Fibroblast of mammary gland (primary cell): ENCODE results near the gene ORC6.
A peak's percentile ranks its signal among the peaks of the same experiment; 100 is the strongest.

Source experiments
- DNase-seq: peaks from one replicate; pipeline ENCODE4 v3.0.0-alpha.2; 2010; ENCODE audit warnings: low read depth
- H3K4me3 ChIP-seq: 2 replicates; pipeline ENCODE4 v1.5.1; 2011; ENCODE audit warnings: low read depth, mild to moderate bottlenecking, low read length, moderate library complexity; ENCODE audit not compliant: control insufficient read depth
- CTCF ChIP-seq: conservative IDR thresholded peaks from 2 replicates; pipeline ENCODE4 v1.5.1; 2011; ENCODE audit warnings: low read depth, low read length, inconsistent platforms; ENCODE audit not compliant: control insufficient read depth, insufficient read depth

Gene ORC6

GRCh38 chr16:46713634-46714033 lies 24.2 kb downstream of the ORC6 start:
- DNase-seq, result no peak
- H3K4me3 ChIP-seq, result no peak overlapping the region
- no peak for TF ChIP-seq CTCF

DNA sequence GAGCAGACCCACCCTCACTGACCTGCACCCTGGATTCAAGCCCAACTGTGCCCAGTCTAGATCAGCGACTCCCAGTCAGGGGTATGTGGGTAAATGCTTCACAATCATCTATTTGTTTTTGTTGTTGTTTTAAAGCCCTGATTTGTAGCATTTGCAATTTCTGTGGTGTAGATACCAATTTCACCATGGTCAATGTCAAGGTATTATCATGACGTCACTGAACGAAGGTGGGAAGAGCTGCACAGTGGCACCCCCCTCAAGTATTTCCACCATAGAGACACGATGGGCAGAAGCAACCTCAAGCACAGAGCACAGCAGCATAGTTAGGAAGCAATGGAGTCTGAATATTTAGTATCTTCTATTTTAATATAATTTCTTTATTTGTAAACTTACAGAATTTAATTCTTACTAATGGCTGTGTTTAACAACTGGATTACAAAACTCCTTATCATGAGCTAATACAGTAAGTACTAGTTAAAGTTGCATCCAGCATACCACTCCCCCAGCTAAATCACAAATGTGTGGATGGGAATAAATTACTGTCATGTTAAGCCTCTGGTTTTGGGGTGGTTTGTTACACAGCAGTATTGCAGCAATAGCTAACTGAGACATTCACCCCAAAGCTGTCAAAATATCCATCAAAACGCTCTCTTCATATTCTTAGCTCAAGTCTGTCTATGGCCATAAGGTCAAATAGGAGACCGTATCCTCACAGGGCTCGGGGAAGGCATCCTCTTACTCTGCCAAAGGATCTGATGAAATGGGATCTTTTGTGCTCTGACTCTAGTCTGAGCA lies 25.5 kb downstream of the ORC6 start:
- H3K4me3 ChIP-seq, result no peak overlapping the region
- no peak for TF ChIP-seq CTCF
- DNase-seq, result no peak

DNA sequence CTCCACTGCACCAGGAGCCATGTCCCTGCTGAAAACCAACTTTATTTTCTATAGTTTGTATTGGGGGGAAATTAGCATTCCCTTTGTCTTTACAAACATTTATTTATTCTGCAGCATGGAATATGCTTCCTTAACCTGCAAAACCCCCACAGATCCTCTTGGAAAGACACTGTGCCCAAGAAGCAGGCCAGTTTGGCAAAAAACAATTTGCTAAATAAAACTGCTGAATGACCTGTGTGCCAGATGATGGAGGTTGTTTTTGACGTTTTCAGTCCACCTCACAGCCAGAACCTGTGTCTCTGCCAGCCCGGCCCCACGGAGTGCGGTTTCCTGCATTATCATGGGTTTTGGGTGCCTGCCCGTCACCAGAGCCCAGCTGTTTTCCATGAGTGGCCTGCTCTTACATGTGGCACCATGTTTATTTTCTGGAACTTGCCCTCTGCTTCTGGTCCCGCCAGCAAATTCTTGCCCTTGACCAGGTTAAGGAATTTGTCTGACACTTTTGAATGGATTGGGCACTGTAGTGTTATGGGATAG lies 26.4 kb downstream of the ORC6 start:
- TF ChIP-seq CTCF, result no peak
- peak; percentile 14 for DNase-seq
- H3K4me3 ChIP-seq, result no peak overlapping the region

GRCh38 chr16:46717692-46718091 lies 28.2 kb downstream of the ORC6 start:
- no peak for DNase-seq
- TF ChIP-seq CTCF, result no peak

DNA sequence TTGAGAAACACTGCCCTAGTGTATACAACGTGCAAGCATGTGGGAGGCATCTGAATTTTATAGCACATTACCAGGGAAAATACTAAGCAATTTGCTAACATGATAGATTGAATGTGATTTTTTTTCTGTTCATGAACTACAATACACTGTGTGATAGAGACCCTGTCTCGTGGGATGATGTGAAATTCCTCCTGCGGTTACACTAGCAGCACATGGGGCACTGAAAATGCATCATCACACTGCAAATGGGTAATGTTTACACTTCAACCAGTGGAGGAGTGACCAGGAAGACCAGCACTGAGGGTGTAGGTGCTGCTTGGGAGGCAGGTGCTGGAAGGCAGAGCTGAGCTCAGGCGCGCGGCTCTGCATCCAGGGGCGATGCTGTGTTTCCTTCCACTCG lies 28.8 kb downstream of the ORC6 start:
- H3K4me3 ChIP-seq, result no peak overlapping the region
- no peak for TF ChIP-seq CTCF
- no peak for DNase-seq

More at GRCh38 chr16:46717692-46718091, 28.2 kb downstream of the ORC6 start:
- H3K4me3 ChIP-seq, result no peak overlapping the region

DNA sequence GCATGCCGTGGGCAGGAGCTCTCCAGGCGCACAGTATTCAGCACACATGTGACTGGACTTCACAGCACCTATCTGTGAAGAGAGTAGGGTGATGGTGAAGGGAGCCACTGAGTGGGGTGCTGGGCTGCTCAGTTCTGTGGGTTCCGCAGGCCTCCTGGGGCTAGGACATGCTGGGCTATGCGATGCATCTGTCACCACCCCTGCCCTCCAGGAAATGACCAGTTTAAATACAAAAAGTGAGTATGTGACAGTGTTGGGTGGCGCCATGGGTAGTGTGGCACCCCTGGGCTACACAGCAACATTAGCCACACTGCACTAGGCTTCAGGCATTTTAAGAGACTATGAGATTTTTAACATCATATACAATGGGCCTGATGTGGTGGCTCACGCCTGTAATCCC lies 30.1 kb downstream of the ORC6 start:
- TF ChIP-seq CTCF, result no peak
- no peak for DNase-seq
- H3K4me3 ChIP-seq, result no peak overlapping the region
